Right atrium auricular region (tissue), 2 donors: ENCODE data around the gene SLC66A2. TPM values are rescaled to one million over a fixed set of nuclear protein-coding genes. Genes with fewer than 3 reads are reported as not detected.

ENCODE experiments used
- DNase-seq: peaks from one replicate; pipeline ENCODE4 v3.0.0-alpha.2; 2019; ENCODE audit warnings: low spot score
- H3K27ac ChIP-seq, 2 donors: fragments of 200-600 bp; sonication (generic); 1 replicate in 1 of 2; 2 replicates in 1 of 2; pipeline ENCODE4 v1.5.1; 2016 to 2019
- H3K27me3 ChIP-seq, 2 donors: fragments of 200-600 bp; sonication (generic); one replicate each; pipeline versions ENCODE4 v1.5.1 to v1.6.0; 2017 to 2019
- H3K36me3 ChIP-seq: fragments of 200-600 bp; sonication (generic); one replicate; pipeline ENCODE4 v1.5.1; 2016
- H3K4me1 ChIP-seq, 2 donors: fragments of 200-600 bp; sonication (generic); one replicate each; pipeline versions ENCODE4 v1.5.1 to v1.6.0; 2017 to 2019
- H3K4me3 ChIP-seq, 2 donors: fragments of 200-600 bp; sonication (generic); 1 replicate in 1 of 2; 2 replicates in 1 of 2; pipeline ENCODE4 v1.5.1; 2017 to 2019; ENCODE audit warnings: mild to moderate bottlenecking in 1 of 2, moderate library complexity in 1 of 2
- H3K9me3 ChIP-seq, 2 donors: fragments of 200-600 bp; sonication (generic); one replicate each; pipeline ENCODE4 v1.5.1; 2019
- total RNA-seq, 2 donors: library from RNA; depleted of rRNA; stranded (reverse); fragments of >200 nt; gene quantifications; one replicate each; pipeline ENCODE4 v1.1.0, GENCODE V29; 2016
- TF ChIP-seq, protein P1 (sequence below), 2 donors: fragments of 200-600 bp; sonication (generic); IDR thresholded peaks; one replicate each; pipeline ENCODE4 v1.5.1; 2019; ENCODE audit warnings: antibody characterized with exemption in 2 of 2

The SLC66A2 gene
- total RNA-seq, 2 donors from 2014 or later: 21.4 to 22.9 TPM

DNA sequence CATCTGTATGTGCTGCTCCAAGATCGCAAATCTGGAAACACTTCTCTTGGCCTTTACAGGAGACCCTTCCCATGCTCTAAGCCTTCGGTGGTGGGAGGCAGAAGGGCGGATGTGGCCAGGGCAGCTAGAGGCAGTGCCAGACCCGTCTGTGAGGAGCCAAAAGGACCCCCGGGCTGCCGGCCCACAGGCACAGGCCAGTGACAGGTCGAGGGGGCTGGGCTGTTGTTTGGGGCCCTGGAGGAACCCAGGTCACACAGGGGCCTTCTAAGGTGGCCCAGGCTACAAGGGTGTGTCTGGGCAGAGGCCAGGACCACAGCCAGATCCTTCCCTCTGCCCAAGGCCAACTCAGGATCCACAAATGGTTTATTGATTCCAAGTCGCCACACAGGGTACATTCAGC lies 49.4 kb downstream of the SLC66A2 start:
- Histone ChIP-seq H3K9me3 (peaks cover 0 to 4% of the 10 kb centered on the region in 2 donors), H3K4me1 (peaks cover 0 to 7% of the 10 kb centered on the region in 2 donors), H3K27me3 (no peaks in the 10 kb centered on the region), H3K36me3 (peaks cover 4% of the 10 kb centered on the region), H3K27ac (no peak overlapping the region), H3K4me3 (no peak overlapping the region)
- TF ChIP-seq, protein P1, sequence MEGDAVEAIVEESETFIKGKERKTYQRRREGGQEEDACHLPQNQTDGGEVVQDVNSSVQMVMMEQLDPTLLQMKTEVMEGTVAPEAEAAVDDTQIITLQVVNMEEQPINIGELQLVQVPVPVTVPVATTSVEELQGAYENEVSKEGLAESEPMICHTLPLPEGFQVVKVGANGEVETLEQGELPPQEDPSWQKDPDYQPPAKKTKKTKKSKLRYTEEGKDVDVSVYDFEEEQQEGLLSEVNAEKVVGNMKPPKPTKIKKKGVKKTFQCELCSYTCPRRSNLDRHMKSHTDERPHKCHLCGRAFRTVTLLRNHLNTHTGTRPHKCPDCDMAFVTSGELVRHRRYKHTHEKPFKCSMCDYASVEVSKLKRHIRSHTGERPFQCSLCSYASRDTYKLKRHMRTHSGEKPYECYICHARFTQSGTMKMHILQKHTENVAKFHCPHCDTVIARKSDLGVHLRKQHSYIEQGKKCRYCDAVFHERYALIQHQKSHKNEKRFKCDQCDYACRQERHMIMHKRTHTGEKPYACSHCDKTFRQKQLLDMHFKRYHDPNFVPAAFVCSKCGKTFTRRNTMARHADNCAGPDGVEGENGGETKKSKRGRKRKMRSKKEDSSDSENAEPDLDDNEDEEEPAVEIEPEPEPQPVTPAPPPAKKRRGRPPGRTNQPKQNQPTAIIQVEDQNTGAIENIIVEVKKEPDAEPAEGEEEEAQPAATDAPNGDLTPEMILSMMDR (IDR thresholded peaks at IDR 0.05): no peak
- peak; percentile 53 for DNase-seq

DNA sequence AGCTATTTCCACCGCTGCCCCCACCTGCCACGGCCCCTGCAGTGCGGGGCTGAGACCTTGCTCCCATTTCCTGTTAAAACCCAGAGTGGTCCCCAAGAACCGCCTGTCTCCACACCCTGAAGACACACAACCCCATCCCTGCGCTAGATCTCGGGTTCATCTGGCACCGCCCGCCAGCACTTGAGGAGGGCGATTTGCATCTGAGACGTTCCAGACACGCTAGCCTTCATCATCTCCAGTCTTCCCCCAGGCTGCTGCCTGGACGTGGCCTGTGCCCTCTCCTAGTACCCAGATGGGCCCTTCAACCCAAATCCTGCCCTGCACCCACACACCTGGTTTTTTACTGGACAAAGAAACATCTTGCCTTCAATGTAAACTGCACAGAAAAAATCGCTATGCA lies 49.8 kb downstream of the SLC66A2 start:
- TF ChIP-seq, protein P1 (IDR thresholded peaks at IDR 0.05): no peak

DNA sequence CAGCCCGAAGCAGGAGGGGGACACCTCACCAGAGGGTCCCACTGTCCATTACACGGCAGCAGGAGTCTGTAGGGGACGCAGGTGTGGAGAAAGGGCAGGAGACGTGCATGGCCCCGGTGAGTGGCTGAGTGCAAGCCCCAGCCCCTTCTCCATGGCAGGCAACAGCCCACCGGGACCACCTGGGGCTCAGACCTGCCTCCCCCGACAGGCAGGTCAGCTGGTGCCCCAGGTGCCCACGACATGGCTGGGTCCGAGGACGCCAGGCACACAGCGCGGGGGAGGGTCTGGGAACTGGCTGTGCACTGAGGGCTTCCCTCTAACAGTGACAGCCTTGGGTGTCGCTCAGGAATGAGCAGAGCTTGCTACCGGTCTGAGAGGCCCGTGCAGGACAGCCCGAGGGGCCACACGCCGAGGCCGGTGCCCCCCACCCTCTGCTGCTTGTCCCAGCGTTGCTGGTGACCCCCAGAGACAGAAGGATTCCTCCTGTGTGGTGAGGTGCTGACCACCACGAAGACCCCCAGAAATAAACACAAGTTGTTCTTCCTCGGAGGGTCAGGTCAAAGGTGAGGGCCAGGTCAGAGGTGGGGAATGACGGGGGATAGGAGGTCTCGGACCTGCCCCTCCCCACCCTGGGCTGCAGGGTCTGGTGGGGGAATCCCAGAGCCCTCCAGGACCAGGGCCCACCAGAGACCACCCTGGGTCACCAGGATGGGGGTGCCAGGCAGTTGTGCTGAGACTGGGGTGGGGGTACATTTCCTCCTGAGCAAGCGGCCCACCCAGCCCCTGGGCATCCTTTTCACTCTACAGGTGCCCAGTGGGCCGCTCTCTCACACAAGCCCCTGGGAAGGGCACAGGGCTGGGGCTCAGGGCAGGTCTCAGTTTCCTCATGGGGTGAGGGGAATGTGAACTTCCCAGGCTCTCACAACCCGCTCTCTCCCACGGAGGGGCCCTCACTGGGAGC lies 50.6 kb downstream of the SLC66A2 start:
- Histone ChIP-seq H3K4me3 (no peak overlapping the region), H3K4me1 (peaks cover 0 to 7% of the 10 kb centered on the region in 2 donors), H3K36me3 (peaks cover 4% of the 10 kb centered on the region), H3K9me3 (peaks cover 0 to 14% of the 10 kb centered on the region in 2 donors), H3K27me3 (no peaks in the 10 kb centered on the region), H3K27ac (no peak overlapping the region)
- DNase-seq: peak; percentile 50
- TF ChIP-seq, protein P1 (IDR thresholded peaks at IDR 0.05): no peak

More for the DNA sequence above, 49.8 kb downstream of the SLC66A2 start:
- no peak overlapping the region for H3K27ac ChIP-seq
- H3K9me3 ChIP-seq: peaks cover 0 to 8% of the 10 kb centered on the region in 2 donors
- peaks cover 0 to 7% of the 10 kb centered on the region in 2 donors for H3K4me1 ChIP-seq
- no peaks in the 10 kb centered on the region for H3K27me3 ChIP-seq
- peaks cover 4% of the 10 kb centered on the region for H3K36me3 ChIP-seq
- DNase-seq: peak; percentile 38
- no peak overlapping the region for H3K4me3 ChIP-seq

DNA sequence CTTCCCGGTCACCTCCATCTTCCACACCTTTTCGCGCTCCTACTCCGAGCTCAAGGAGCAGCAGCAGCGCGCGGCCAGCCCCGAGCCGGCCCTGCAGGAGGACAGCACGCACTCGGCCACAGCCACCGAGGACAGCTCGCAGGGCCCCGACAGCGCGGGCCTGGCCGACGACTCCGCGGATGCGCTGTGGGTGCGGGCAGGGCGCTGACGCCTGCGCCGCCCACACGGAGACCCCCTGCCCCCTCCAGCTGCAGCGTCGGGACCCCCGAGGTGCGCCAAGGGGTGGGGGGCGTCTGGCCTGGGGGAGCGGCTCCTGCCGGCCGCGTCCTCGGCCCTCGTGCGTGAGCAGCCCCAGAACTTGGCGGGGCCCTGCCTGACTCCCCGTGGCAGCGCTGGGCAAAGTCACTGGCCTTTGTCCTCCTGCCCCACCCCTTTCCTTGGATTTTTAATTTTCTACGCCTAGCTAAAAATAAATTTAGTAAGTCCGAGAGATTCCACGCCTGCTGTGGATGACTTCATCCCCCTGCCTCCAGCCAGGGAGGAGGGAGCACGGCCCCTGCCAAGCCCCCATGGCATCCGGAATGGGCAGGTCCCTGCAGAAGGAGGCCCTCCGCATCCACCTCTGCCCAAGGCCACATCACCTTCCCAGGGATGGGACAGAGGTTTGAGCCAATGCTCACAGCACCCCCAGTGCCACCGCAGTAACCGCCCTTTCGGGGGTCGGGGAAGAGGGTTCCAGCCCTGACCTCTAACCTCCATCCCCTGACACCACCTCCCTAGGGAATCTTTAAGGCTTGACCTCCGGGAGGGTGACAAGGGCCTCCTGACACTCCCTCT lies 51.6 kb downstream of the SLC66A2 start:
- DNase-seq: peak; percentile 43
- Histone ChIP-seq H3K27ac (no peak overlapping the region), H3K36me3 (peaks cover 4% of the 10 kb centered on the region), H3K4me1 (no peaks in the 10 kb centered on the region), H3K27me3 (no peaks in the 10 kb centered on the region), H3K9me3 (peaks cover 0 to 14% of the 10 kb centered on the region in 2 donors), H3K4me3 (no peak overlapping the region)
- TF ChIP-seq, protein P1 (IDR thresholded peaks at IDR 0.05): no peak

DNA sequence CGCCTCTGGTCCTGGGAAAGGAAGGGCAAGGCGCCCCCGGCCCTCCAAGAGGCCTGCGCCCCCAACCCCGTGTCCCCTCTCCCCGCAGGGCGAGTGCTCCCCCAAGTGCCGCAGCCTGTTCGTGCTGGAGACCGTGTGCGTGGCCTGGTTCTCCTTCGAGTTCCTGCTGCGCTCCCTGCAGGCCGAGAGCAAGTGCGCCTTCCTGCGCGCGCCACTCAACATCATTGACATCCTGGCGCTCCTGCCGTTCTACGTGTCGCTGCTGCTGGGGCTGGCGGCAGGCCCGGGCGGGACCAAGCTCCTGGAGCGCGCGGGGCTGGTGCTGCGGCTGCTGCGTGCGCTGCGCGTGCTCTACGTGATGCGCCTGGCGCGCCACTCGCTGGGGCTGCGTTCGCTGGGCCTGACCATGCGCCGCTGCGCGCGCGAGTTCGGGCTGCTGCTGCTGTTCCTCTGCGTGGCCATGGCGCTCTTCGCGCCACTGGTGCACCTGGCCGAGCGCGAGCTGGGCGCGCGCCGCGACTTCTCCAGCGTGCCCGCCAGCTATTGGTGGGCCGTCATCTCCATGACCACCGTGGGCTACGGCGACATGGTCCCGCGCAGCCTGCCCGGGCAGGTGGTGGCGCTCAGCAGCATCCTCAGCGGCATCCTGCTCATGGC lies 52.4 kb downstream of the SLC66A2 start:
- Histone ChIP-seq H3K9me3 (peaks cover 0 to 14% of the 10 kb centered on the region in 2 donors), H3K36me3 (peaks cover 4% of the 10 kb centered on the region), H3K4me3 (no peak overlapping the region), H3K4me1 (no peaks in the 10 kb centered on the region), H3K27ac (no peak overlapping the region), H3K27me3 (no peaks in the 10 kb centered on the region)
- no peak for DNase-seq
- TF ChIP-seq, protein P1 (IDR thresholded peaks at IDR 0.05): no peak
